Psoas muscle (tissue), 8 donors: Measurements from ENCODE around the gene SPAG7. TPM values are rescaled to one million over a fixed set of nuclear protein-coding genes. Genes with fewer than 3 reads are reported as not detected.
A peak's percentile ranks its signal among the peaks of the same experiment; 100 is the strongest.

ENCODE experiments used
- ATAC-seq, 4 donors: fragments of 200-7000 bp; cut with Tn5 transposase; one replicate each; pipeline ENCODE4 v1.9.1; 2020; ENCODE audit warnings: moderate library complexity in 3 of 4, mild to moderate bottlenecking in 2 of 4
- DNase-seq, 2 donors: peaks; one replicate each; pipeline ENCODE4 v3.0.0-alpha.2; 2020
- H3K27ac ChIP-seq: fragments of 200-600 bp; one replicate; pipeline ENCODE4 v1.8.0; 2022
- H3K27me3 ChIP-seq, 3 donors: fragments of 200-600 bp in 1 of 3; one replicate each; pipeline versions ENCODE4 v1.6.1 to v1.8.0; 2013 to 2022; ENCODE audit warnings: low read length in 2 of 3, mild to moderate bottlenecking in 2 of 3, moderate library complexity in 1 of 3; ENCODE audit not compliant: insufficient read depth in 3 of 3
- H3K36me3 ChIP-seq, 2 donors: fragments of 200-600 bp in 1 of 2; one replicate each; pipeline versions ENCODE4 v1.6.1 to v1.8.0; 2013 to 2022; ENCODE audit warnings: low read depth in 1 of 2, mild to moderate bottlenecking in 1 of 2, moderate library complexity in 1 of 2; ENCODE audit not compliant: insufficient read depth in 1 of 2
- H3K4me1 ChIP-seq: fragments of 200-600 bp; one replicate; pipeline ENCODE4 v1.8.0; 2022
- H3K4me3 ChIP-seq: fragments of 200-600 bp; one replicate; pipeline ENCODE4 v1.8.0; 2022; ENCODE audit warnings: mild to moderate bottlenecking
- H3K9me3 ChIP-seq: fragments of 200-600 bp; one replicate; pipeline ENCODE4 v1.8.0; 2022
- CTCF ChIP-seq: fragments of 200-600 bp; IDR thresholded peaks from one replicate; pipeline ENCODE4 v1.8.0; 2022; ENCODE audit warnings: antibody characterized with exemption
- WGBS, 3 donors: extraction: QIAGEN DNeasy Blood & Tissue Kit; methylation state at CpG; one replicate each; pipeline versions ENCODE4 v1.1.6 to v1.1.7; 2013; 5-methylcytosine and 5-hydroxymethylcytosine counted together
- intact Hi-C, 2 donors: fragments of 100-400 bp; cut with DNase I; formaldehyde crosslinking; loops; one replicate each; pipeline versions ENCODE4 v1.11.0 to v1.14.2; 2022
- polyA plus RNA-seq, 3 donors: library from polyadenylated mRNA; stranded (reverse); fragments of 200-250 nt; gene quantifications; one replicate each; pipeline ENCODE4 v1.2.3, GENCODE V29; 2013
- total RNA-seq, 4 donors: library from RNA; stranded (reverse); fragmentation: NEBNext Ultra II Directional in 2 of 4; extraction: Animal tissue kit (Norgen Biotek cat#: 25700) in 2 of 4; gene quantifications; one replicate each; pipeline versions ENCODE4 v1.2.1 to v1.2.4, GENCODE V29; 2021 to 2023
- donor health status: healthy with polysubstance abuse.
- donor health status: DM: no; HTN: no; CAD: no; lungs with moderate emphysema.
- donor health status: Bipolar disorder and iron deficiency.
- donor health status: healthy.
- donor health status: DM: yes; HTN: yes; CAD: no.
- donor health status: DM: no; HTN: no; CAD: no.
- donor health status: DM: no; HTN: no; CAD: no.
- donor health status: DM: yes; HTN: yes; CAD: no.

SPAG7 gene
- total and polyA plus RNA-seq, 7 donors: 79.2 to 179 (median 117) TPM

GRCh38 chr17:4949321-4950074 lies 18.1 kb downstream of the SPAG7 start:
- peaks cover 47% of the 10 kb centered on the region for H3K4me1 ChIP-seq
- H3K27ac ChIP-seq: peak overlapping the region; percentile 96
- H3K36me3 ChIP-seq: peaks cover 0 to 34% of the 10 kb centered on the region in 2 donors
- ATAC-seq (peak; percentile 17 to 31 (median 25)), DNase-seq (peak; percentile 87 to 89)
- no peak for TF ChIP-seq CTCF
- intact Hi-C loops: loop anchor here in 1 of 2 donors (2.0 kb wide), 1 partner anchor 17 kb away; the partner anchor contains the start of gene SPAG7
- H3K27me3 ChIP-seq: no peaks in the 10 kb centered on the region
- H3K4me3 ChIP-seq: peak overlapping the region; percentile 97
- H3K9me3 ChIP-seq: no peaks in the 10 kb centered on the region
- WGBS, 3 donors: 0 to 1% (median 0%) methylated on average over 34 to 75 of the region's 75 CpGs

GRCh38 chr17:4948931-4949320 lies 18.7 kb downstream of the SPAG7 start:
- DNase-seq (peak; percentile 89 to 92), ATAC-seq (peak; percentile 65 to 71 (median 70))
- Histone ChIP-seq H3K4me3 (peak overlapping the region; percentile 97), H3K36me3 (peaks cover 0 to 34% of the 10 kb centered on the region in 2 donors), H3K9me3 (no peaks in the 10 kb centered on the region), H3K4me1 (peaks cover 41% of the 10 kb centered on the region), H3K27ac (peak overlapping the region; percentile 96), H3K27me3 (no peaks in the 10 kb centered on the region)
- 0 to 1% (median 0%) methylated on average over 18 to 40 of the region's 40 CpGs for WGBS, 3 donors
- intact Hi-C loops: loop anchor here in 1 of 2 donors (1.0 kb wide), 1 partner anchor 18 kb away; the partner anchor contains the start of gene SPAG7
- TF ChIP-seq CTCF: no peak

GRCh38 chr17:4948166-4948930 lies 19.3 kb downstream of the SPAG7 start, which contains the start of gene PFN1:
Gene PFN1 (minus strand): TSS chr17:4948530. CDS start chr17:4948394, 136 bp downstream.
- Histone ChIP-seq H3K4me1 (peaks cover 35% of the 10 kb centered on the region), H3K36me3 (peaks cover 0 to 36% of the 10 kb centered on the region in 2 donors), H3K27ac (peak within 1 kb of the TSS; percentile 96), H3K27me3 (no peaks in the 10 kb centered on the region), H3K9me3 (no peaks in the 10 kb centered on the region), H3K4me3 (peak within 1 kb of the TSS; percentile 97)
- TF ChIP-seq CTCF: no peak
- intact Hi-C loops: loop anchor here in 1 of 2 donors (1.0 kb wide), 1 partner anchor 19 kb away; the partner anchor contains the start of gene SPAG7
- DNase-seq (peak; percentile 91 to 95), ATAC-seq (peak; percentile 64 to 67 (median 66))
- WGBS, 3 donors: 0% methylated on average over 33 to 58 of the region's 59 CpGs

- Histone ChIP-seq H3K27ac (peak overlapping the region; percentile 96), H3K4me1 (peaks cover 33% of the 10 kb centered on the region), H3K4me3 (peak overlapping the region; percentile 97), H3K27me3 (no peaks in the 10 kb centered on the region), H3K9me3 (no peaks in the 10 kb centered on the region), H3K36me3 (peaks cover 0 to 43% of the 10 kb centered on the region in 2 donors)
- ATAC-seq (peak; percentile 8 to 33 (median 30)), DNase-seq (peak; percentile 72 to 78)
- TF ChIP-seq CTCF: no peak
- intact Hi-C loops: loop anchor here in 1 of 2 donors (1.0 kb wide), 1 partner anchor 20 kb away; the partner anchor contains the start of gene SPAG7
- 1 to 3% (median 1%) methylated on average over 27 to 56 of the region's 56 CpGs for WGBS, 3 donors
These were observed 20.0 kb downstream of the SPAG7 start for GRCh38 chr17:4947411-4948165.
